Tibial nerve (tissue), 4 donors: ENCODE measurements around the gene RYK.

ENCODE experiments used
- EP300 ChIP-seq, 2 donors: sonication (generic); formaldehyde crosslinking; IDR thresholded peaks; one replicate each; pipeline ENCODE4 v1.6.1; 2017; ENCODE audit warnings: antibody characterized with exemption in 2 of 2, mild to moderate bottlenecking in 1 of 2
- TF ChIP-seq, protein P1 (sequence below), 5 experiments: fragments of 200-600 bp in 3 of 5; fragments of 450-650 bp in 2 of 5; sonication (generic) in 3 of 5; IDR thresholded peaks; one replicate each; pipeline ENCODE4 v1.5.1; 2016 to 2019; ENCODE audit warnings: antibody characterized with exemption in 5 of 5, mild to moderate bottlenecking in 3 of 5, moderate library complexity in 2 of 5

- TF ChIP-seq EP300 (IDR thresholded peaks at IDR 0.05) = no peak
- TF ChIP-seq, protein P1, sequence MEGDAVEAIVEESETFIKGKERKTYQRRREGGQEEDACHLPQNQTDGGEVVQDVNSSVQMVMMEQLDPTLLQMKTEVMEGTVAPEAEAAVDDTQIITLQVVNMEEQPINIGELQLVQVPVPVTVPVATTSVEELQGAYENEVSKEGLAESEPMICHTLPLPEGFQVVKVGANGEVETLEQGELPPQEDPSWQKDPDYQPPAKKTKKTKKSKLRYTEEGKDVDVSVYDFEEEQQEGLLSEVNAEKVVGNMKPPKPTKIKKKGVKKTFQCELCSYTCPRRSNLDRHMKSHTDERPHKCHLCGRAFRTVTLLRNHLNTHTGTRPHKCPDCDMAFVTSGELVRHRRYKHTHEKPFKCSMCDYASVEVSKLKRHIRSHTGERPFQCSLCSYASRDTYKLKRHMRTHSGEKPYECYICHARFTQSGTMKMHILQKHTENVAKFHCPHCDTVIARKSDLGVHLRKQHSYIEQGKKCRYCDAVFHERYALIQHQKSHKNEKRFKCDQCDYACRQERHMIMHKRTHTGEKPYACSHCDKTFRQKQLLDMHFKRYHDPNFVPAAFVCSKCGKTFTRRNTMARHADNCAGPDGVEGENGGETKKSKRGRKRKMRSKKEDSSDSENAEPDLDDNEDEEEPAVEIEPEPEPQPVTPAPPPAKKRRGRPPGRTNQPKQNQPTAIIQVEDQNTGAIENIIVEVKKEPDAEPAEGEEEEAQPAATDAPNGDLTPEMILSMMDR (IDR thresholded peaks at IDR 0.05) = no peak
Observed at GRCh38 chr3:134255404-134255803, 4.7 kb upstream of the RYK start.
